GM23338 (cell line): ENCODE results near the gene CAMKK2. TPM values are rescaled to one million over a fixed set of nuclear protein-coding genes. Genes with fewer than 3 reads are reported as not detected.

Experiments
- ATAC-seq: fragments of 200-7000 bp; cut with Tn5 transposase; 3 replicates; pipeline ENCODE4 v1.9.1; 2020
- DNase-seq: peaks from one replicate; pipeline ENCODE4 v3.0.0-alpha.2; 2015; ENCODE audit warnings: low spot score
- H2AFZ ChIP-seq: fragments of 200-600 bp; sonication (generic); 2 replicates; pipeline ENCODE4 v1.8.0; 2016; ENCODE audit warnings: antibody characterized with exemption, mild to moderate bottlenecking, moderate library complexity
- H3F3A ChIP-seq: fragments of 200-600 bp; sonication (generic); replicated peaks from 2 replicates; pipeline ENCODE4 v1.8.0; 2017; ENCODE audit warnings: antibody characterized with exemption, mixed run types, low read depth
- H3K27ac ChIP-seq: fragments of 200-600 bp; sonication (generic); 2 replicates; pipeline ENCODE4 v1.6.1; 2016; ENCODE audit warnings: low read depth
- H3K27me3 ChIP-seq: fragments of 200-600 bp; sonication (generic); 2 replicates; pipeline ENCODE4 v1.8.0; 2016; ENCODE audit warnings: mild to moderate bottlenecking, mixed run types, moderate library complexity; ENCODE audit not compliant: insufficient read depth
- H3K36me3 ChIP-seq: fragments of 200-600 bp; sonication (generic); 2 replicates; pipeline ENCODE4 v1.8.0; 2016; ENCODE audit warnings: mild to moderate bottlenecking; ENCODE audit not compliant: insufficient read depth
- H3K4me1 ChIP-seq: fragments of 200-600 bp; sonication (generic); 2 replicates; pipeline ENCODE4 v1.8.0; 2016; ENCODE audit warnings: mild to moderate bottlenecking, moderate library complexity; ENCODE audit not compliant: insufficient read depth
- H3K4me2 ChIP-seq: fragments of 200-600 bp; sonication (generic); 2 replicates; pipeline ENCODE4 v1.7.1; 2017; ENCODE audit warnings: mixed run types
- H3K4me3 ChIP-seq: fragments of 200-600 bp; sonication (generic); 2 replicates; pipeline ENCODE4 v1.6.1; 2016; ENCODE audit warnings: mixed run types
- H3K79me2 ChIP-seq: fragments of 200-600 bp; sonication (generic); replicated peaks from 2 replicates; pipeline ENCODE4 v1.8.0; 2017; ENCODE audit warnings: mild to moderate bottlenecking; ENCODE audit not compliant: insufficient read depth
- H3K9me2 ChIP-seq: fragments of 200-600 bp; sonication (generic); 2 replicates; pipeline ENCODE4 v1.8.0; 2017; ENCODE audit not compliant: insufficient read depth
- H4K20me1 ChIP-seq: fragments of 200-600 bp; sonication (generic); replicated peaks from 2 replicates; pipeline ENCODE4 v1.8.0; 2017; ENCODE audit warnings: mild to moderate bottlenecking; ENCODE audit not compliant: insufficient read depth
- H3K27ac Mint-ChIP-seq: 2 replicates; pipeline ENCODE4 v1.8.0; 2020; ENCODE audit warnings: inconsistent platforms, mild to moderate bottlenecking, moderate library complexity, mixed read lengths
- H3K27me3 Mint-ChIP-seq: 3 replicates; pipeline ENCODE4 v1.8.0; 2022; ENCODE audit warnings: low read depth, mild to moderate bottlenecking, moderate library complexity, mixed read lengths, inconsistent platforms; ENCODE audit not compliant: insufficient read depth, poor library complexity
- H3K36me3 Mint-ChIP-seq: 3 replicates; pipeline ENCODE4 v1.8.0; 2021; ENCODE audit warnings: low read depth, mild to moderate bottlenecking, inconsistent platforms, moderate library complexity, mixed read lengths
- H3K4me1 Mint-ChIP-seq: 3 replicates; pipeline ENCODE4 v1.8.0; 2020; ENCODE audit warnings: mild to moderate bottlenecking, inconsistent platforms, mixed read lengths
- H3K4me3 Mint-ChIP-seq: 3 replicates; pipeline ENCODE4 v1.8.0; 2021; ENCODE audit warnings: moderate library complexity, mild to moderate bottlenecking, inconsistent platforms, mixed read lengths
- H3K9me3 Mint-ChIP-seq: 3 replicates; pipeline ENCODE4 v1.8.0; 2020; ENCODE audit warnings: moderate library complexity, mild to moderate bottlenecking, inconsistent platforms, mixed read lengths
- CTCF ChIP-seq, 2 experiments: fragments of 200-600 bp in 1 of 2; sonication (generic) in 1 of 2; conservative IDR thresholded peaks; 2 replicates each; pipeline versions ENCODE4 v1.5.1 to v1.6.1; 2016 to 2017; ENCODE audit warnings: antibody characterized with exemption in 2 of 2, low read depth in 2 of 2, mild to moderate bottlenecking in 2 of 2, moderate library complexity in 1 of 2
- ETS1 ChIP-seq: IDR thresholded peaks from 2 replicates; pipeline ENCODE4 v1.6.1; 2016; ENCODE audit warnings: antibody characterized with exemption
- EZH2 ChIP-seq: fragments of 200-600 bp; sonication (generic); IDR thresholded peaks from one replicate; pipeline ENCODE4 v1.8.0; 2017; ENCODE audit warnings: antibody characterized with exemption, mild to moderate bottlenecking, low read depth; ENCODE audit not compliant: unreplicated experiment
- EZH2phosphoT487 ChIP-seq: fragments of 200-600 bp; sonication (generic); IDR thresholded peaks from one replicate; pipeline ENCODE4 v1.8.1; 2018; ENCODE audit warnings: antibody characterized with exemption; ENCODE audit not compliant: unreplicated experiment
- JUNB ChIP-seq: IDR thresholded peaks from one replicate; pipeline ENCODE4 v1.6.1; 2016; ENCODE audit warnings: antibody characterized with exemption; ENCODE audit not compliant: unreplicated experiment
- NANOG ChIP-seq: IDR thresholded peaks from 2 replicates; pipeline ENCODE4 v1.6.1; 2016; ENCODE audit warnings: antibody characterized with exemption, borderline replicate concordance
- POLR2AphosphoS5 ChIP-seq: IDR thresholded peaks from 2 replicates; pipeline ENCODE4 v1.6.1; 2016; ENCODE audit warnings: antibody characterized with exemption, low read depth
- REST ChIP-seq: IDR thresholded peaks from one replicate; pipeline ENCODE4 v1.6.1; 2018; ENCODE audit warnings: antibody characterized with exemption; ENCODE audit not compliant: unreplicated experiment
- STAT1 ChIP-seq: IDR thresholded peaks from one replicate; pipeline ENCODE4 v1.6.1; 2016; ENCODE audit warnings: antibody characterized with exemption; ENCODE audit not compliant: unreplicated experiment
- ZNF462 ChIP-seq: fragments of 250-450 bp; sonication (Bioruptor Pico); IDR thresholded peaks from 2 replicates; pipeline ENCODE4 v1.5.0; 2020; ENCODE audit warnings: mild to moderate bottlenecking, moderate library complexity
- polyA plus RNA-seq: library from polyadenylated mRNA; unstranded; fragments of >200 nt; fragmentation: Nextera tagmentation; extraction: Ambion mirVana; gene quantifications from 2 replicates; pipeline ENCODE4 v1.2.1, GENCODE V29; 2016
- total RNA-seq: library from RNA; depleted of rRNA; stranded (reverse); fragments of >200 nt; shearing (Covaris generic); gene quantifications from 2 replicates; pipeline ENCODE4 v1.2.3, GENCODE V29; 2014

CAMKK2 gene
- total and polyA plus RNA-seq, 2 experiments from 2014 or later: 10.3 to 26.4 TPM

GRCh38 chr12:121345151-121345815 is 48.8 kb upstream of the CAMKK2 start (continued):
- TF ChIP-seq REST (no peak), EZH2phosphoT487 (no peak), STAT1 (no peak), POLR2AphosphoS5 (no peak), ETS1 (no peak), CTCF (conservative IDR thresholded peaks at IDR 0.05; ENCODE audit: low read depth in 2 of 2) (no peak), EZH2 (no peak), NANOG (no peak), JUNB (no peak)

GRCh38 chr12:121344506-121344905 is 48.0 kb upstream of the CAMKK2 start:
- Histone ChIP-seq H3K4me3 (no peak overlapping the region), H3K27me3 (no peaks in the 10 kb centered on the region), H2AFZ (no peak overlapping the region), H3K4me2 (no peak overlapping the region), H3K36me3 (peaks cover 27% of the 10 kb centered on the region), H3K9me2 (no peaks in the 10 kb centered on the region), H4K20me1 (peaks cover 23% of the 10 kb centered on the region), H3K27ac (no peak overlapping the region), H3K79me2 (peaks cover 21% of the 10 kb centered on the region), H3F3A (no peaks in the 10 kb centered on the region; the same call in 1 of the 2 replicates), H3K4me1 (no peaks in the 10 kb centered on the region)
- no peaks in the 10 kb centered on the region for H3K4me1 Mint-ChIP-seq
- H3K4me3 Mint-ChIP-seq: no peak overlapping the region
- no peaks in the 10 kb centered on the region for H3K27me3 Mint-ChIP-seq
- DNase-seq (no peak), ATAC-seq (no peak)
- H3K9me3 Mint-ChIP-seq: no peaks in the 10 kb centered on the region
- no peak overlapping the region for H3K27ac Mint-ChIP-seq
- peaks cover 59% of the 10 kb centered on the region for H3K36me3 Mint-ChIP-seq
- TF ChIP-seq ZNF462 (no peak), EZH2phosphoT487 (no peak)
